K562 (cell line): ENCODE data around the gene UBE3B. TPM values are rescaled to one million over a fixed set of nuclear protein-coding genes. Genes with fewer than 3 reads are reported as not detected.

Experiments
- ATAC-seq: fragments of 200-7000 bp; cut with Tn5 transposase; 3 replicates; pipeline ENCODE4 v1.9.1; 2020; ENCODE audit warnings: moderate library complexity
- BruUV-seq: library from RNA; stranded (reverse); fragments of 400-500 nt; replicated peaks from 2 replicates; lab custom pipeline; 2021; lab: Mats Ljungman, UMichigan
- CTCF ChIA-PET: fragments of 300-600 bp; formaldehyde crosslinking; extraction: SDS; loops from one replicate; lab custom pipeline; 2021; ENCODE audit warnings: low intra/inter-chr PET ratio; lab: Yijun Ruan, JAX
- POLR2A ChIA-PET: fragments of 300-600, 350-650 bp; sonication (Branson Sonifier 250); formaldehyde crosslinking; extraction: SDS; loops from one replicate; lab custom pipeline; 2021; ENCODE audit warnings: antibody characterized with exemption, inconsistent platforms; lab: Yijun Ruan, JAX
- DNase-seq, 4 experiments: peaks; one replicate each; pipeline versions ENCODE4 v3.0.0 to v3.0.0-alpha.2; 2011 to 2018; ENCODE audit warnings: low spot score in 3 of 4, mixed read lengths in 3 of 4; ENCODE audit errors: extremely low read depth in 1 of 4
- FAIRE-seq: peaks from 2 replicates; lab custom pipeline; 2011; peaks lifted over from hg19 to GRCh38; lab: Jason Lieb, UNC
- H2AFZ ChIP-seq: 2 replicates; pipeline ENCODE4 v1.6.0; 2011; ENCODE audit warnings: low read depth, low read length, control low read depth, inconsistent platforms
- H3K27ac ChIP-seq: fragments of 200-600 bp; 3 replicates; pipeline ENCODE4 v1.8.0; 2011; ENCODE audit warnings: low read depth, mild to moderate bottlenecking, control low read depth, inconsistent platforms, low read length, moderate library complexity, mixed read lengths; ENCODE audit errors: extremely low read depth
- H3K27me3 ChIP-seq, 2 experiments: fragments of 300-600 bp in 1 of 2; 2 replicates in 1 of 2; 3 replicates in 1 of 2; pipeline versions ENCODE4 v1.6.0 to v1.8.0; 2011; ENCODE audit warnings: inconsistent platforms in 2 of 2, low read length in 2 of 2, mild to moderate bottlenecking in 1 of 2, mixed read lengths in 1 of 2, moderate library complexity in 1 of 2; ENCODE audit not compliant: control insufficient read depth in 2 of 2, insufficient read depth in 2 of 2
- H3K36me3 ChIP-seq: fragments of 300-600 bp; 3 replicates; pipeline ENCODE4 v1.8.0; 2011; ENCODE audit warnings: mild to moderate bottlenecking, low read length, inconsistent platforms; ENCODE audit not compliant: control insufficient read depth, insufficient read depth
- H3K4me1 ChIP-seq, 2 experiments: fragments of 200-600 bp in 1 of 2; replicated peaks in 1 of 2; 2 replicates in 1 of 2; 3 replicates in 1 of 2; pipeline versions ENCODE4 v1.5.1 to v1.8.0; 2011; ENCODE audit warnings: inconsistent platforms in 2 of 2, low read length in 2 of 2, mild to moderate bottlenecking in 1 of 2, mixed read lengths in 1 of 2, moderate library complexity in 1 of 2; ENCODE audit not compliant: control insufficient read depth in 2 of 2, insufficient read depth in 2 of 2
- H3K4me2 ChIP-seq: 2 replicates; pipeline ENCODE4 v1.6.1; 2011; ENCODE audit warnings: low read length, control low read depth, inconsistent platforms, mixed read lengths; ENCODE audit not compliant: insufficient read depth
- H3K4me3 ChIP-seq: fragments of 200-600 bp; sonication (generic), shearing (Covaris generic); 2 replicates; pipeline ENCODE4 v1.5.1; 2016; ENCODE audit warnings: control low read depth, inconsistent platforms
- H3K79me2 ChIP-seq: fragments of 200-600 bp; 3 replicates; pipeline ENCODE4 v1.8.0; 2011; ENCODE audit warnings: low read length, inconsistent platforms; ENCODE audit not compliant: control insufficient read depth, insufficient read depth
- H3K9ac ChIP-seq, 2 experiments: 2 replicates each; pipeline versions ENCODE4 v1.6.0 to v1.6.1; 2011; ENCODE audit warnings: low read depth in 2 of 2, low read length in 2 of 2, control low read depth in 1 of 2, inconsistent platforms in 1 of 2, mild to moderate bottlenecking in 1 of 2, mixed read lengths in 1 of 2; ENCODE audit not compliant: insufficient read depth in 1 of 2
- H3K9me1 ChIP-seq: one replicate; pipeline ENCODE4 v1.6.0; 2011; ENCODE audit warnings: inconsistent platforms, mild to moderate bottlenecking, low read length, moderate library complexity; ENCODE audit not compliant: control insufficient read depth, insufficient read depth
- H3K9me3 ChIP-seq: replicated peaks from 2 replicates; pipeline ENCODE4 v1.5.1; 2011; ENCODE audit warnings: low read depth, low read length, inconsistent platforms; ENCODE audit not compliant: control insufficient read depth, insufficient read depth
- H4K20me1 ChIP-seq: replicated peaks from 2 replicates; pipeline ENCODE4 v1.6.1; 2011; ENCODE audit warnings: low read length, inconsistent platforms, mixed read lengths; ENCODE audit not compliant: control insufficient read depth, insufficient read depth
- CC2D1A ChIP-seq: fragments of 450-650 bp; IDR thresholded peaks from 2 replicates; pipeline ENCODE4 v1.6.1; 2017; ENCODE audit warnings: mild to moderate bottlenecking
- FUS ChIP-seq: fragments of 200-400 bp; formaldehyde crosslinking; optimal IDR thresholded peaks from 2 replicates; pipeline ENCODE3; 2017; ENCODE audit warnings: low read depth, low read length
- MYNN ChIP-seq, 2 experiments: sonication (generic); formaldehyde crosslinking in 1 of 2; IDR thresholded peaks; 2 replicates each; pipeline versions ENCODE4 v1.5.0 to v1.6.1; 2016 to 2020; ENCODE audit warnings: antibody characterized with exemption in 1 of 2, missing genetic modification reagents in 1 of 2
- RFX1 ChIP-seq: fragments of 450-650 bp; IDR thresholded peaks from 2 replicates; pipeline ENCODE4 v1.6.1; 2016; ENCODE audit warnings: mild to moderate bottlenecking, moderate library complexity
- SAFB2 ChIP-seq: fragments of 200-400 bp; formaldehyde crosslinking; IDR thresholded peaks from 2 replicates; pipeline ENCODE4 v1.6.1; 2018; ENCODE audit warnings: borderline replicate concordance, low read length, low read depth, moderate library complexity; ENCODE audit not compliant: severe bottlenecking
- TCF3 ChIP-seq: sonication (generic); formaldehyde crosslinking; IDR thresholded peaks from 2 replicates; pipeline ENCODE4 v1.4.0; 2020; ENCODE audit warnings: mild to moderate bottlenecking, missing genetic modification reagents
- WGBS: fragments of 100-300 bp; shearing (Covaris generic); methylation state at CpG from one replicate; pipeline ENCODE4 v1.1.6; 2016; ENCODE audit warnings: low coverage, mixed read lengths; ENCODE audit not compliant: insufficient coverage; ENCODE audit errors: missing lambda C conversion rate; 5-methylcytosine and 5-hydroxymethylcytosine counted together
- in situ Hi-C: fragments of 300-500 bp; cut with MboI; formaldehyde crosslinking; loops from 4 replicates; pipeline ENCODE4 v1.15.0; 2018; ENCODE audit warnings: inconsistent platforms, mixed read lengths
- intact Hi-C: fragments of 100-400 bp; cut with micrococcal nuclease; formaldehyde crosslinking; loops from 2 replicates; pipeline ENCODE4 v1.14.2; 2022
- polyA plus RNA-seq, 8 experiments: library from polyadenylated mRNA; depleted of rRNA in 4 of 8; stranded (reverse) in 5 of 8; unstranded in 3 of 8; fragments of >200 nt; fragmentation: Nextera tagmentation in 2 of 8; fragmentation: Illumina TruSeq in 1 of 8; extraction: Ambion mirVana in 2 of 8; extraction: Trizol in 1 of 8; gene quantifications; 2 replicates each; pipeline versions ENCODE4 v1.2.1 to v1.2.3, GENCODE V29; 2011 to 2014; ENCODE audit warnings: inconsistent platforms in 1 of 8, missing spikeins in 1 of 8
- total RNA-seq, 7 experiments: library from RNA; depleted of rRNA in 6 of 7; stranded (reverse); fragments of >200 nt in 6 of 7; fragmentation: Illumina TruSeq in 2 of 7; extraction: Trizol in 2 of 7; gene quantifications; 2 replicates each; pipeline versions ENCODE4 v1.2.1 to v1.2.3, GENCODE V29; 2011 to 2021; ENCODE audit warnings: low replicate concordance in 1 of 7
- TF ChIP-seq, protein P1 (sequence below): sonication (generic); formaldehyde crosslinking; IDR thresholded peaks from 2 replicates; pipeline ENCODE4 v1.8.1; 2023; ENCODE audit warnings: missing genetic modification reagents, mild to moderate bottlenecking, borderline replicate concordance
- TF ChIP-seq, protein P2 (sequence below), 2 experiments: IDR thresholded peaks in 1 of 2; conservative IDR thresholded peaks in 1 of 2; 2 replicates each; pipeline ENCODE4 v1.6.1; 2016; ENCODE audit warnings: low read depth in 2 of 2, mild to moderate bottlenecking in 1 of 2, missing compliant biosample characterization in 1 of 2, missing genetic modification characterization in 1 of 2, moderate library complexity in 1 of 2
- TF ChIP-seq, protein P3 (sequence below): fragments of 250-450 bp; sonication (Bioruptor Pico); IDR thresholded peaks from 2 replicates; pipeline ENCODE4 v1.5.0; 2020; ENCODE audit warnings: mild to moderate bottlenecking, borderline replicate concordance
- TF ChIP-seq, protein P4 (sequence below): fragments of 250-450 bp; sonication (Bioruptor Pico); IDR thresholded peaks from 2 replicates; pipeline ENCODE4 v1.4.0; 2020

Gene UBE3B
- total and polyA plus RNA-seq, 9 of the 15 experiments (the other 6 are each of a cell fraction or from before 2014, with no cell fraction given): 7.6 to 23.6 (median 15.5) TPM

DNA sequence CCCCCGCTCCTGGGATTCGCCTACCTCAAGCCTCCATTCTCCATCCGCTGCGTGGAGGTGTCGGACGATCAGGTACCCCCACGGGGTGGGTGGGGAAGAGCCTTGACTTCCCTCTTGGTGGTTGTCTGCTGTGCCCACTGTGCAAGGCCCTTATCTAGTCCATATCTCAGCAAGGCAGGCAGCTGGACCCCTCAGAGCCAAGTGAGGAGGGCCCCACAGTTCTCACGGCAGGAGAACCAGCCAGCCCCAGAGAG lies 56.0 kb downstream of the UBE3B start:
- in situ Hi-C loops: no loop called here
- peaks cover 0 to 5% of the 10 kb centered on the region in 2 experiments; a peak in 2 of 5 replicates for H3K4me1 ChIP-seq
- 80% methylated on average over 8 of the region's 8 CpGs for WGBS
- no peaks in the 10 kb centered on the region for H3K9me1 ChIP-seq
- no peaks in the 10 kb centered on the region for H3K9me3 ChIP-seq
- no TSS peak for BruUV-seq
- no peak overlapping the region for H3K4me2 ChIP-seq
- ATAC-seq (no peak), DNase-seq (no peak), FAIRE-seq (no peak)
- peaks cover 4 to 13% of the 10 kb centered on the region in 2 experiments; a peak in 4 of 5 replicates for H3K27me3 ChIP-seq
- intact Hi-C loops: no loop called here
- peaks cover 10% of the 10 kb centered on the region; the same call in 1 of the 2 replicates for H4K20me1 ChIP-seq
- ChIA-PET CTCF (no interaction called here), POLR2A (interaction anchor here (0.5 to 1.7 kb wide), 3 partner anchors 9 to 186 kb away, joined by 3 to 11 read pairs (median 4); no protein-coding TSS in a partner anchor)
- no peak overlapping the region for H3K4me3 ChIP-seq
- H3K27ac ChIP-seq: no peak overlapping the region
- H2AFZ ChIP-seq: no peak overlapping the region
- no peaks in the 10 kb centered on the region for H3K79me2 ChIP-seq
- peaks cover 11% of the 10 kb centered on the region for H3K36me3 ChIP-seq
- 0 out of 4 replicates have a peak overlapping the region, but pooled peaks of 1 of the 2 experiments have one; percentile 9 for H3K9ac ChIP-seq
- TF ChIP-seq, protein P1, sequence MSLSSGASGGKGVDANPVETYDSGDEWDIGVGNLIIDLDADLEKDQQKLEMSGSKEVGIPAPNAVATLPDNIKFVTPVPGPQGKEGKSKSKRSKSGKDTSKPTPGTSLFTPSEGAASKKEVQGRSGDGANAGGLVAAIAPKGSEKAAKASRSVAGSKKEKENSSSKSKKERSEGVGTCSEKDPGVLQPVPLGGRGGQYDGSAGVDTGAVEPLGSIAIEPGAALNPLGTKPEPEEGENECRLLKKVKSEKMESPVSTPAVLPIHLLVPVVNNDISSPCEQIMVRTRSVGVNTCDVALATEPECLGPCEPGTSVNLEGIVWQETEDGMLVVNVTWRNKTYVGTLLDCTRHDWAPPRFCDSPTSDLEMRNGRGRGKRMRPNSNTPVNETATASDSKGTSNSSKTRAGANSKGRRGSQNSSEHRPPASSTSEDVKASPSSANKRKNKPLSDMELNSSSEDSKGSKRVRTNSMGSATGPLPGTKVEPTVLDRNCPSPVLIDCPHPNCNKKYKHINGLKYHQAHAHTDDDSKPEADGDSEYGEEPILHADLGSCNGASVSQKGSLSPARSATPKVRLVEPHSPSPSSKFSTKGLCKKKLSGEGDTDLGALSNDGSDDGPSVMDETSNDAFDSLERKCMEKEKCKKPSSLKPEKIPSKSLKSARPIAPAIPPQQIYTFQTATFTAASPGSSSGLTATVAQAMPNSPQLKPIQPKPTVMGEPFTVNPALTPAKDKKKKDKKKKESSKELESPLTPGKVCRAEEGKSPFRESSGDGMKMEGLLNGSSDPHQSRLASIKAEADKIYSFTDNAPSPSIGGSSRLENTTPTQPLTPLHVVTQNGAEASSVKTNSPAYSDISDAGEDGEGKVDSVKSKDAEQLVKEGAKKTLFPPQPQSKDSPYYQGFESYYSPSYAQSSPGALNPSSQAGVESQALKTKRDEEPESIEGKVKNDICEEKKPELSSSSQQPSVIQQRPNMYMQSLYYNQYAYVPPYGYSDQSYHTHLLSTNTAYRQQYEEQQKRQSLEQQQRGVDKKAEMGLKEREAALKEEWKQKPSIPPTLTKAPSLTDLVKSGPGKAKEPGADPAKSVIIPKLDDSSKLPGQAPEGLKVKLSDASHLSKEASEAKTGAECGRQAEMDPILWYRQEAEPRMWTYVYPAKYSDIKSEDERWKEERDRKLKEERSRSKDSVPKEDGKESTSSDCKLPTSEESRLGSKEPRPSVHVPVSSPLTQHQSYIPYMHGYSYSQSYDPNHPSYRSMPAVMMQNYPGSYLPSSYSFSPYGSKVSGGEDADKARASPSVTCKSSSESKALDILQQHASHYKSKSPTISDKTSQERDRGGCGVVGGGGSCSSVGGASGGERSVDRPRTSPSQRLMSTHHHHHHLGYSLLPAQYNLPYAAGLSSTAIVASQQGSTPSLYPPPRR (CRISPR knock-in tag): no peak
- TF ChIP-seq SAFB2 (no peak), RFX1 (no peak), CC2D1A (no peak), TCF3 (no peak), FUS (no peak), MYNN (IDR thresholded peaks at IDR 0.05) (no peak), MYNN (CRISPR knock-in tag; IDR thresholded peaks at IDR 0.05) (no peak)
- TF ChIP-seq, protein P2, sequence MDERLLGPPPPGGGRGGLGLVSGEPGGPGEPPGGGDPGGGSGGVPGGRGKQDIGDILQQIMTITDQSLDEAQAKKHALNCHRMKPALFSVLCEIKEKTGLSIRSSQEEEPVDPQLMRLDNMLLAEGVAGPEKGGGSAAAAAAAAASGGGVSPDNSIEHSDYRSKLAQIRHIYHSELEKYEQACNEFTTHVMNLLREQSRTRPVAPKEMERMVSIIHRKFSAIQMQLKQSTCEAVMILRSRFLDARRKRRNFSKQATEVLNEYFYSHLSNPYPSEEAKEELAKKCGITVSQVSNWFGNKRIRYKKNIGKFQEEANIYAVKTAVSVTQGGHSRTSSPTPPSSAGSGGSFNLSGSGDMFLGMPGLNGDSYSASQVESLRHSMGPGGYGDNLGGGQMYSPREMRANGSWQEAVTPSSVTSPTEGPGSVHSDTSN (CRISPR knock-in tag; IDR thresholded peaks at IDR 0.05; ENCODE audit: low read depth): no peak
- TF ChIP-seq, protein P2 (tag; conservative IDR thresholded peaks at IDR 0.05; ENCODE audit: low read depth): no peak
- TF ChIP-seq, protein P3, sequence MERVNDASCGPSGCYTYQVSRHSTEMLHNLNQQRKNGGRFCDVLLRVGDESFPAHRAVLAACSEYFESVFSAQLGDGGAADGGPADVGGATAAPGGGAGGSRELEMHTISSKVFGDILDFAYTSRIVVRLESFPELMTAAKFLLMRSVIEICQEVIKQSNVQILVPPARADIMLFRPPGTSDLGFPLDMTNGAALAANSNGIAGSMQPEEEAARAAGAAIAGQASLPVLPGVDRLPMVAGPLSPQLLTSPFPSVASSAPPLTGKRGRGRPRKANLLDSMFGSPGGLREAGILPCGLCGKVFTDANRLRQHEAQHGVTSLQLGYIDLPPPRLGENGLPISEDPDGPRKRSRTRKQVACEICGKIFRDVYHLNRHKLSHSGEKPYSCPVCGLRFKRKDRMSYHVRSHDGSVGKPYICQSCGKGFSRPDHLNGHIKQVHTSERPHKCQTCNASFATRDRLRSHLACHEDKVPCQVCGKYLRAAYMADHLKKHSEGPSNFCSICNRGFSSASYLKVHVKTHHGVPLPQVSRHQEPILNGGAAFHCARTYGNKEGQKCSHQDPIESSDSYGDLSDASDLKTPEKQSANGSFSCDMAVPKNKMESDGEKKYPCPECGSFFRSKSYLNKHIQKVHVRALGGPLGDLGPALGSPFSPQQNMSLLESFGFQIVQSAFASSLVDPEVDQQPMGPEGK (CRISPR knock-in tag): no peak
- TF ChIP-seq, protein P4, sequence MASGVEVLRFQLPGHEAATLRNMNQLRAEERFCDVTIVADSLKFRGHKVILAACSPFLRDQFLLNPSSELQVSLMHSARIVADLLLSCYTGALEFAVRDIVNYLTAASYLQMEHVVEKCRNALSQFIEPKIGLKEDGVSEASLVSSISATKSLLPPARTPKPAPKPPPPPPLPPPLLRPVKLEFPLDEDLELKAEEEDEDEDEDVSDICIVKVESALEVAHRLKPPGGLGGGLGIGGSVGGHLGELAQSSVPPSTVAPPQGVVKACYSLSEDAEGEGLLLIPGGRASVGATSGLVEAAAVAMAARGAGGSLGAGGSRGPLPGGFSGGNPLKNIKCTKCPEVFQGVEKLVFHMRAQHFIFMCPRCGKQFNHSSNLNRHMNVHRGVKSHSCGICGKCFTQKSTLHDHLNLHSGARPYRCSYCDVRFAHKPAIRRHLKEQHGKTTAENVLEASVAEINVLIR (CRISPR knock-in tag): no peak
